Measurements from ENCODE around the gene PTPRT. TPM values are rescaled to one million over a fixed set of nuclear protein-coding genes. Genes with fewer than 3 reads are reported as not detected.

PTPRT gene
- polyA plus RNA-seq, 3 donors, result 0.56 to 1.3 (median 0.62) TPM

DNA sequence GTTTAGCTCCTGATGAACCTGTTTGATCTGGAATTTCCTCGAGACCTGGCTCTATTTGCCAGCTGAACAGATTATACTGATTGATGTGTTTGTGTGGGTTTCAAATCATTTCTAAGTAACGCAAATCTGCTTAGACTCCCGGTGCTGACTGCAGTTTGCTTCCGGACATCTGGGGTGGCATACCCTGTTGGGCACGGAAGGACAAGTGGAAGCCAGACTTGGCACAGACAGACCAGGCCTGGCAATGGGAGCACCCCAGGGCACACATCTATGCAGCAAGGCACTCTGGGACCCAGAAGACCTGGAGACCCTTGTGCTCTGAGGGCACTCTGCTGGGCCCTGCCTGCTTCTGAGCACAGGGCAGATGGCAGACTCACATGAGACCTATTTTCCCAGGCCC lies 1137.8 kb downstream of the PTPRT start:
- no peak for DNase-seq

DNA sequence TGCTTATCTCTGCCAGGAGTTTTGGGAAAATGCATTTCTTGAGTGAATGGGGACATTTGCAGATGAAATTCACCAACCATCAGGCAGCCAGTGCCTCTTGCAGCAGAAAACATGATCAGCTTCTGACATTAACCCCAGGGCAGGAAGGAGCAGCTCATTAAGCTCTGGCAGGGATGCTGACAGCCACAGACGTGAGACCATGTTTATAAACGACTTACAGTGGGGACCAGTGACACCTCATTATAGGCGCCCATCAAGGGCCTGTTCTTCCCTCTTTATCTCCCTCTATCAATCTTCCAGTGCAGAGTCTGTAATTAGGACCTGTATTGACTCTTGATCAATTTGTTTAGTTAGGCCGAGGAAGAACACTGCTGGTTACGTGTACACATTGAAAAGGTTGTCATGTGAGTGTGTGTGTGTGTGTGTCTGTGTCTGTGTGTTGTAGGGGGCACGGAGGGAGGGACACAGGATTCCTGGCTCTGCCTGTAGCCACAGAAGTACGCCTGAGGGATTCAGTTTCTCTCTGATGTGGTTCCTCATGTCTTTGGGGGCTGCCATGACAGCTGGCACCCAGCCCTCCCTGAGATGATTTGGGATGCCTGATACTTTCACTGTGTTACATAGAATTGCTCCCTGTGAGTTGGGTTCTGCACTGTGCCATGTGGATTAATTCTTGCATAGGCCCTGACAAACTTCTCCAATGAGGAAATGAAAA lies 1143.2 kb downstream of the PTPRT start:
- DNase-seq, result no peak

DNA sequence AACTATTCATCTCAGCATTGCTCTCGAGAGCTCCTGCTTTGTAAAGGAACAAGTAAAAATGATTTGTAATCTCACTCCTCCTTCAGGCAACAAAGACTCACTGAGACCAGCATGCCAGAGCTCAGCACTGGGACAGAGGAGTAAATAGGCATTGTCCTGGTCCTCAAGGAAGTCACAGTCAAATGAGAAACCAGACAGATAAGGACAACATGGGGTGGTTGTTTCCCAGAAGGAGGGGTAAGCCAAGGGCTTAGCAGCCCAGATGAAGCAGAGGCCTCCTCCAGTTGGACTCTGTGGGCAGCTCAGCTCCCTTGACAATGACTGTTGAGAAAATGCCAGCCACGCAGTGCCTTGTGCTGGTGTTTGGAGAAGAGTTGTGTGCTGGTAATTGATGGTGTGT lies 1145.8 kb downstream of the PTPRT start:
- no peak for DNase-seq

DNA sequence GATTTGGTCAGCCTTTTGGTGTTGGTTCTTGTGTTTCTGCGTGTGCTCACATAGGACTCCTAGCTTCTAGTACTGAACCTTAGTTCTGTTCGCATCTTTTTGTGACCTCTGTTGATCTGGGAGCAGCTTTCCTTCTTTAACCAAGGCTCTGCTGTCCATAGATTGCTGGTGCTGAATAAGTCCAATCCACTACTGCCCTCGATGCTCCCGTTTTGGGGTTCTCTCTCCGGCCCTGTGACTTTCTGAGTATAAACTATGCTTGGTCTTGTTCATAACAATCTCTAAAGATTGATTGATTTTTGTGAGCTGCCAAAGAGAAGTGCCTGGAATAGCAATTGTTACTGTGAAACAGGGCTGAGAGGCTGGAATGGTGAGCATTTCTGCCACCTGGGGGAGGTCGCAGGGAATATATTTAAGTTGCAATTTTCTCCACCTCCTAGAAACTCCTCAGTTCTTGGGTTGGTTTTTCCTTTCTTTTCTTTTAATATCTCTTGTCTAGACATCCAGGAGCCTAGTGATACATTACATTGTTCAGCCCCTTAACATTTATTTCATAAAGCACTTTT lies 1148.6 kb downstream of the PTPRT start:
- peak; percentile 8 for DNase-seq

DNA sequence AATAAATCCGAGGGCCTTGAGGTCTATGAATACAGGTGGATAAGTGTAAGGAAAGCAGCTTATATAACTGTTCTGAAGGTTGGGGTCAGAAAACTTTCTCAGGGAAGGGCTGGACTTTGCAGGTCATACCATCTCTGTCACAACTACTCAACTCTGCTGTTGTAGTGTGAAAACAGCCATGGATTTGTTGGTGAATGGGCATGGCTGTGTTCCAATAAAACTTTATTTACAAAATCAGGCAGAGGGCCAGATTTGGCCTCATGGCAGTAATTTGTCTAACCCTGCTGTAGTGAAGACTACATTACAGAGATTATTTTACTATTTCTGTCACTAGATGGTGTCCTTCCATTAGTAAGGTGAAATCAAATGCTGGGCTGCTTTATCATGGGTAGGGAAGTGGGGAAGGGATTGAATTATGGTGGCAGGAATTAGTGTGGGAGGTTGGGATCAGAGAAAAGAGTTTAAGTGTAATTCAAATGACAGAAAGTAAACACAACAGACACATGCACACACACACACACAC lies 1161.9 kb downstream of the PTPRT start:
- no peak for DNase-seq

DNA sequence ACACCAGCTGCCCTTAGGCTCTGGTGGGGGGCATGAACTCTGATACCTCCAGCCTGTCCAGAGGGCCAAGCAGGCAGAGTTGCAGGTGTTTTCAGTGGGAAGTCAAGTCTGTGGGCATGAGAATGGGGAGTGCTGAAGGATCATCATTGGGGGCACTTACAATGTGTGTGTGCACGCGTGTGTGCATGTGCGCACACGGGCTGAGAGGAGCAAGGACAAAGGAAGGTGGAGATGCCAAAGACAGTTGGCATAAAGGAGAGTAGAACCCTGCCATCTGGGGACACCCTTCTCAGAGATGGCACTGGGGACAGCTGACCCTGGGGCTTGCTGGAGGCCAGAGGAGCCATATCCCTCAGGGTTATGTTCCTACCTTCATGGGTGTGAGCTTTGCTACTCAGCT lies 1163.1 kb downstream of the PTPRT start:
- no peak for DNase-seq

- peak; percentile 55 for DNase-seq
Measured at GRCh38 chr20:42024653-42025052, 1165.1 kb downstream of the PTPRT start.

Measured in renal pelvis (tissue), 4 donors.